SK-N-SH (cell line): ENCODE results near the gene DHRSX. TPM values are rescaled to one million over a fixed set of nuclear protein-coding genes. Genes with fewer than 3 reads are reported as not detected.
"Not testable (repeated sequence)": the region's sequence is repeated elsewhere in the genome, so short reads cannot be mapped to it uniquely, and the experiment has no call there.

Experiments
- CTCF ChIA-PET: fragments of 300-600, 350-600 bp; formaldehyde crosslinking; extraction: SDS; loops from one replicate; lab custom pipeline; 2021; lab: Yijun Ruan, JAX
- POLR2A ChIA-PET: fragments of 350-600 bp; sonication (Branson Sonifier 250); formaldehyde crosslinking; extraction: SDS; loops from one replicate; lab custom pipeline; 2020; ENCODE audit warnings: antibody characterized with exemption, inconsistent platforms; lab: Yijun Ruan, JAX
- DNase-seq: peaks from one replicate; pipeline ENCODE4 v3.0.0; 2012
- H2AFZ ChIP-seq: fragments of 200-600 bp; sonication (generic); 2 replicates; pipeline ENCODE4 v1.8.1; 2016; ENCODE audit warnings: antibody characterized with exemption, mild to moderate bottlenecking, low read depth
- H3F3A ChIP-seq: fragments of 200-600 bp; sonication (generic); replicated peaks from 2 replicates; pipeline ENCODE3; 2016; ENCODE audit warnings: antibody characterized with exemption, mild to moderate bottlenecking; ENCODE audit not compliant: insufficient read depth
- H3K27ac ChIP-seq, 2 experiments: fragments of 200-500 bp in 1 of 2; fragments of 200-600 bp in 1 of 2; sonication (Bioruptor generic) in 1 of 2; sonication (generic), shearing (Covaris generic) in 1 of 2; 2 replicates each; pipeline versions ENCODE4 v1.5.1 to v1.6.1; 2014 to 2016; ENCODE audit warnings: low read depth in 2 of 2, inconsistent platforms in 1 of 2, low read length in 1 of 2, mild to moderate bottlenecking in 1 of 2, mixed read lengths in 1 of 2
- H3K27me3 ChIP-seq: fragments of 200-600 bp; sonication (generic), shearing (Covaris generic); 2 replicates; pipeline ENCODE4 v1.6.1; 2016; ENCODE audit warnings: mixed run types; ENCODE audit not compliant: insufficient read depth
- H3K36me3 ChIP-seq, 2 experiments: fragments of 200-500 bp in 1 of 2; fragments of 200-600 bp in 1 of 2; sonication (Bioruptor generic) in 1 of 2; sonication (generic) in 1 of 2; replicated peaks in 1 of 2; 2 replicates each; pipeline versions ENCODE3 to v1.5.1; 2014 to 2016; ENCODE audit warnings: low read length in 1 of 2, mild to moderate bottlenecking in 1 of 2; ENCODE audit not compliant: insufficient read depth in 2 of 2, control insufficient read depth in 1 of 2
- H3K4me1 ChIP-seq, 2 experiments: fragments of 200-500 bp in 1 of 2; fragments of 200-600 bp in 1 of 2; sonication (Bioruptor generic) in 1 of 2; sonication (generic), shearing (Covaris generic) in 1 of 2; 2 replicates each; pipeline versions ENCODE4 v1.5.1 to v1.6.1; 2014 to 2016; ENCODE audit warnings: low read depth in 1 of 2, low read length in 1 of 2, mixed run types in 1 of 2; ENCODE audit not compliant: insufficient read depth in 2 of 2, control insufficient read depth in 1 of 2
- H3K4me2 ChIP-seq: fragments of 200-600 bp; sonication (generic), shearing (Covaris generic); 2 replicates; pipeline ENCODE4 v1.6.1; 2017; ENCODE audit warnings: mixed run types
- H3K4me3 ChIP-seq, 2 experiments: fragments of 200-500 bp in 1 of 2; fragments of 200-600 bp in 1 of 2; sonication (Bioruptor generic) in 1 of 2; sonication (generic), shearing (Covaris generic) in 1 of 2; 2 replicates each; pipeline versions ENCODE4 v1.5.1 to v1.8.1; 2014 to 2016; ENCODE audit warnings: low read depth in 2 of 2, inconsistent platforms in 1 of 2, low read length in 1 of 2, mild to moderate bottlenecking in 1 of 2, mixed read lengths in 1 of 2, moderate library complexity in 1 of 2
- H3K79me2 ChIP-seq: fragments of 200-600 bp; sonication (generic); 2 replicates; pipeline ENCODE4 v1.8.1; 2017; ENCODE audit warnings: mild to moderate bottlenecking; ENCODE audit not compliant: insufficient read depth
- H3K9ac ChIP-seq: fragments of 200-600 bp; sonication (generic); 2 replicates; pipeline ENCODE4 v1.6.1; 2017; ENCODE audit warnings: mixed run types
- H3K9me2 ChIP-seq: fragments of 200-600 bp; sonication (generic); 2 replicates; pipeline ENCODE4 v1.6.1; 2017; ENCODE audit warnings: mixed run types
- H3K9me3 ChIP-seq: fragments of 200-600 bp; sonication (generic); 2 replicates; pipeline ENCODE4 v1.6.1; 2017; ENCODE audit warnings: mixed run types, mild to moderate bottlenecking, moderate library complexity
- H4K20me1 ChIP-seq: fragments of 200-600 bp; sonication (generic); 2 replicates; pipeline ENCODE4 v1.6.1; 2017; ENCODE audit warnings: mild to moderate bottlenecking, mixed run types; ENCODE audit not compliant: insufficient read depth
- CHD2 ChIP-seq: fragments of 150-350 bp; IDR thresholded peaks from 2 replicates; pipeline ENCODE4 v1.6.1; 2018; ENCODE audit warnings: low read length; ENCODE audit not compliant: partially characterized antibody
- FOXJ3 ChIP-seq: sonication (generic); formaldehyde crosslinking; IDR thresholded peaks from 2 replicates; pipeline ENCODE4 v1.5.1; 2020; ENCODE audit warnings: mild to moderate bottlenecking, missing genetic modification reagents
- GABPA ChIP-seq: IDR thresholded peaks from 2 replicates; pipeline ENCODE4 v1.4.0; 2012; ENCODE audit warnings: low read depth, mild to moderate bottlenecking
- POLR2AphosphoS5 ChIP-seq: IDR thresholded peaks from 2 replicates; pipeline ENCODE4 v1.6.1; 2012; ENCODE audit warnings: low read depth, low read length
- RFX5 ChIP-seq: IDR thresholded peaks from 2 replicates; pipeline ENCODE4 v1.6.1; 2012; ENCODE audit warnings: mild to moderate bottlenecking, improper control_type of control experiment, low read length
- RXRA ChIP-seq: IDR thresholded peaks from 2 replicates; pipeline ENCODE4 v1.4.0; 2012; ENCODE audit warnings: low read depth, mild to moderate bottlenecking, borderline replicate concordance
- WGBS: methylation state at CpG from one replicate; pipeline ENCODE4 v1.1.6; 2017; ENCODE audit warnings: low lambda C conversion rate; 5-methylcytosine and 5-hydroxymethylcytosine counted together
- polyA plus RNA-seq, 3 experiments: library from polyadenylated mRNA; depleted of rRNA; stranded (reverse); fragments of >200 nt; gene quantifications; 2 replicates each; pipeline ENCODE4 v1.2.3, GENCODE V29; 2012
- TF ChIP-seq, protein P1 (sequence below): fragments of 150-350 bp; IDR thresholded peaks from 2 replicates; pipeline ENCODE4 v1.6.1; 2016; ENCODE audit warnings: mild to moderate bottlenecking, low read depth, low read length
- TF ChIP-seq, protein P2 (sequence below): IDR thresholded peaks from 2 replicates; pipeline ENCODE4 v1.4.0; 2012; ENCODE audit warnings: low read depth, borderline replicate concordance
- TF ChIP-seq, protein P3 (sequence below): IDR thresholded peaks from 2 replicates; pipeline ENCODE4; 2012

DHRSX gene
- polyA plus RNA-seq, 1 of the 3 experiments (the other 2 are of a cell fraction), result 34.3 TPM

DNA sequence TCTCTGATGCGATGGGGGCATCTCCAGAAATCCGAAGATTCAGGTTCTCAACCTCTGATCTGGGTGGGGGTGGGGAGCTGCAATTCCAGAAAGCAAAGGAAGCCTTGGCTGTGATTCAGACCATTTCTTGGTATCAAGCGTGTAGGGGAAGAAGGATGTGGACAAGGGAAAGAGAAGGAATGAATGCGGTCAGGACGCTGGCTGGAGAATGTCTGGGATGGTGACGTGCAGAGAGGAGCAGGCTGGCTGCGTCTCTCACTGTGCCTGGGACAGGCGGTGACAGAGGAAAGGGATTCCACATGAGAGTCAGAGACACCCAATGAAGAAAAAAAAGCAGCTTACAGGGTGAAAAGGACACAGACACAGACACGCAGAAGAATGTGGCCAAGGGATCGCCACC is 37.3 kb downstream of the DHRSX start:
- H3K27ac ChIP-seq, H2AFZ ChIP-seq, DNase-seq, H3F3A ChIP-seq, H3K36me3 ChIP-seq, H3K27me3 ChIP-seq, H3K9ac ChIP-seq, H3K9me3 ChIP-seq, H3K4me2 ChIP-seq, CTCF ChIA-PET, H3K4me1 ChIP-seq, POLR2A ChIA-PET, H3K4me3 ChIP-seq, H3K9me2 ChIP-seq: not testable (repeated sequence)
- Histone ChIP-seq H3K79me2 (peaks cover 13% of the 10 kb centered on the region; the same call in 1 of the 2 replicates), H4K20me1 (peaks cover 11% of the 10 kb centered on the region; the same call in 1 of the 2 replicates)
- 85% methylated on average over 10 of the region's 10 CpGs for WGBS

DNA sequence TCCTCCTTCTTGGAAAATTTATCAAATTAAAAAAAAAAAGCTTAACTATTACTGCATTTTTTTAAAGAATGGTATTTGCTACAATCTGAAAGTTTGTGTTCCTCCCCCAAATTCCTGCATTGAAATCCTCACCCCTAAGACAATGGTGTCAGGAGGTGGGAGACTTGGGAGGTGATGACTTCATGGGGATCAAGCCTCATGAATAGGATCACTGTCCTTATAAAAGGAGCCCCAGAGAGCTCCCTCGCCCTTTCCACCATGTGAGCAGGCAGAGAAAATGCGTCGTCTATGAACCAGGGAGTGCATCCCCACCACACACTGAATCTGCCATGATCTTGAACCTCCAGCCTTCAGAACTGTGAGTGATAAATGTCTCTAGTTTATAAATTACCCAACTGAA is 38.0 kb downstream of the DHRSX start:
- Histone ChIP-seq H3K79me2 (peaks cover 13% of the 10 kb centered on the region; the same call in 1 of the 2 replicates), H3K9me2 (no peaks in the 10 kb centered on the region), H3K27me3 (no peaks in the 10 kb centered on the region), H3K9me3 (no peaks in the 10 kb centered on the region), H4K20me1 (peaks cover 11% of the 10 kb centered on the region; the same call in 1 of the 2 replicates), H2AFZ (no peak overlapping the region), H3K27ac (no peak overlapping the region), H3K4me3 (no peak overlapping the region), H3K9ac (no peak overlapping the region), H3K4me2 (no peak overlapping the region), H3F3A (no peaks in the 10 kb centered on the region), H3K36me3 (no peaks in the 10 kb centered on the region), H3K4me1 (no peaks in the 10 kb centered on the region)
- TF ChIP-seq RFX5 (no peak), RXRA (no peak), POLR2AphosphoS5 (no peak), CHD2 (no peak), GABPA (no peak), FOXJ3 (CRISPR knock-in tag) (no peak)
- TF ChIP-seq, protein P1, sequence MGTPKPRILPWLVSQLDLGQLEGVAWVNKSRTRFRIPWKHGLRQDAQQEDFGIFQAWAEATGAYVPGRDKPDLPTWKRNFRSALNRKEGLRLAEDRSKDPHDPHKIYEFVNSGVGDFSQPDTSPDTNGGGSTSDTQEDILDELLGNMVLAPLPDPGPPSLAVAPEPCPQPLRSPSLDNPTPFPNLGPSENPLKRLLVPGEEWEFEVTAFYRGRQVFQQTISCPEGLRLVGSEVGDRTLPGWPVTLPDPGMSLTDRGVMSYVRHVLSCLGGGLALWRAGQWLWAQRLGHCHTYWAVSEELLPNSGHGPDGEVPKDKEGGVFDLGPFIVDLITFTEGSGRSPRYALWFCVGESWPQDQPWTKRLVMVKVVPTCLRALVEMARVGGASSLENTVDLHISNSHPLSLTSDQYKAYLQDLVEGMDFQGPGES, result no peak
- TF ChIP-seq, protein P2, sequence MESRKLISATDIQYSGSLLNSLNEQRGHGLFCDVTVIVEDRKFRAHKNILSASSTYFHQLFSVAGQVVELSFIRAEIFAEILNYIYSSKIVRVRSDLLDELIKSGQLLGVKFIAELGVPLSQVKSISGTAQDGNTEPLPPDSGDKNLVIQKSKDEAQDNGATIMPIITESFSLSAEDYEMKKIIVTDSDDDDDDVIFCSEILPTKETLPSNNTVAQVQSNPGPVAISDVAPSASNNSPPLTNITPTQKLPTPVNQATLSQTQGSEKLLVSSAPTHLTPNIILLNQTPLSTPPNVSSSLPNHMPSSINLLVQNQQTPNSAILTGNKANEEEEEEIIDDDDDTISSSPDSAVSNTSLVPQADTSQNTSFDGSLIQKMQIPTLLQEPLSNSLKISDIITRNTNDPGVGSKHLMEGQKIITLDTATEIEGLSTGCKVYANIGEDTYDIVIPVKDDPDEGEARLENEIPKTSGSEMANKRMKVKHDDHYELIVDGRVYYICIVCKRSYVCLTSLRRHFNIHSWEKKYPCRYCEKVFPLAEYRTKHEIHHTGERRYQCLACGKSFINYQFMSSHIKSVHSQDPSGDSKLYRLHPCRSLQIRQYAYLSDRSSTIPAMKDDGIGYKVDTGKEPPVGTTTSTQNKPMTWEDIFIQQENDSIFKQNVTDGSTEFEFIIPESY, result no peak
- TF ChIP-seq, protein P3, sequence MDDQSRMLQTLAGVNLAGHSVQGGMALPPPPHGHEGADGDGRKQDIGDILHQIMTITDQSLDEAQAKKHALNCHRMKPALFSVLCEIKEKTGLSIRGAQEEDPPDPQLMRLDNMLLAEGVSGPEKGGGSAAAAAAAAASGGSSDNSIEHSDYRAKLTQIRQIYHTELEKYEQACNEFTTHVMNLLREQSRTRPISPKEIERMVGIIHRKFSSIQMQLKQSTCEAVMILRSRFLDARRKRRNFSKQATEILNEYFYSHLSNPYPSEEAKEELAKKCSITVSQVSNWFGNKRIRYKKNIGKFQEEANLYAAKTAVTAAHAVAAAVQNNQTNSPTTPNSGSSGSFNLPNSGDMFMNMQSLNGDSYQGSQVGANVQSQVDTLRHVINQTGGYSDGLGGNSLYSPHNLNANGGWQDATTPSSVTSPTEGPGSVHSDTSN, result no peak
- ChIA-PET POLR2A (no interaction called here), CTCF (no interaction called here)
- 97% methylated on average over 3 of the region's 3 CpGs for WGBS
- no peak for DNase-seq
